ENCODE results near the gene SNX13. TPM values are rescaled to one million over a fixed set of nuclear protein-coding genes. Genes with fewer than 3 reads are reported as not detected.

SNX13 gene
- total and polyA plus RNA-seq, 8 donors, result 5.0 to 31.4 (median 25.0) TPM

DNA sequence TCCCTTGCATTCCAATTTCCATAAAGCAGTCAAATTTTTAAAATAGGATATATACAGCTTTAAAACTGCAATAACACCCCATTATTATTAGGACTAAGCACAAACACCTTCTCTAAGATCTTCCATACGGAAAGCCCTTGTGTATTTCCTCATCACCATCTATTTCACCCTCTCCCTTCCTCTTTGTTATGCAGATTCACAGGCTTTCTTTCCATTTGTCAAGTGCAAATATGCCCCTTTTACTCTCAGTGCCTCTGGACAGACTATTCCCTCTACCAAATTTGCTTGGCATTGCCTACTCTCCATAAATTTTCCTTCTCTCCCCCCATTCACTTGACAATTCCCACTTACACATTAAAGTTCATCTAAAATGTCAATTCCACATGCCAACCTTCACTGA lies 61.7 kb downstream of the SNX13 start:
- intact Hi-C loops (cut with DNase I), result no loop called here
- ATAC-seq (no peak), FAIRE-seq (no peak), DNase-seq (no peak)
- Histone ChIP-seq H3K4me3 (no peak overlapping the region), H3K27me3 (no peaks in the 10 kb centered on the region), H3K27ac (no peak overlapping the region), H3K4me1 (no peaks in the 10 kb centered on the region), H3K36me3 (peaks cover 0 to 10% (median 0%) of the 10 kb centered on the region in 3 donors), H3K9me3 (no peaks in the 10 kb centered on the region)
- WGBS, 2 donors, result 88% methylated on average over 1 of the region's 1 CpG
- TF ChIP-seq, protein P1, sequence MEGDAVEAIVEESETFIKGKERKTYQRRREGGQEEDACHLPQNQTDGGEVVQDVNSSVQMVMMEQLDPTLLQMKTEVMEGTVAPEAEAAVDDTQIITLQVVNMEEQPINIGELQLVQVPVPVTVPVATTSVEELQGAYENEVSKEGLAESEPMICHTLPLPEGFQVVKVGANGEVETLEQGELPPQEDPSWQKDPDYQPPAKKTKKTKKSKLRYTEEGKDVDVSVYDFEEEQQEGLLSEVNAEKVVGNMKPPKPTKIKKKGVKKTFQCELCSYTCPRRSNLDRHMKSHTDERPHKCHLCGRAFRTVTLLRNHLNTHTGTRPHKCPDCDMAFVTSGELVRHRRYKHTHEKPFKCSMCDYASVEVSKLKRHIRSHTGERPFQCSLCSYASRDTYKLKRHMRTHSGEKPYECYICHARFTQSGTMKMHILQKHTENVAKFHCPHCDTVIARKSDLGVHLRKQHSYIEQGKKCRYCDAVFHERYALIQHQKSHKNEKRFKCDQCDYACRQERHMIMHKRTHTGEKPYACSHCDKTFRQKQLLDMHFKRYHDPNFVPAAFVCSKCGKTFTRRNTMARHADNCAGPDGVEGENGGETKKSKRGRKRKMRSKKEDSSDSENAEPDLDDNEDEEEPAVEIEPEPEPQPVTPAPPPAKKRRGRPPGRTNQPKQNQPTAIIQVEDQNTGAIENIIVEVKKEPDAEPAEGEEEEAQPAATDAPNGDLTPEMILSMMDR (IDR thresholded peaks at IDR 0.05), result no peak

DNA sequence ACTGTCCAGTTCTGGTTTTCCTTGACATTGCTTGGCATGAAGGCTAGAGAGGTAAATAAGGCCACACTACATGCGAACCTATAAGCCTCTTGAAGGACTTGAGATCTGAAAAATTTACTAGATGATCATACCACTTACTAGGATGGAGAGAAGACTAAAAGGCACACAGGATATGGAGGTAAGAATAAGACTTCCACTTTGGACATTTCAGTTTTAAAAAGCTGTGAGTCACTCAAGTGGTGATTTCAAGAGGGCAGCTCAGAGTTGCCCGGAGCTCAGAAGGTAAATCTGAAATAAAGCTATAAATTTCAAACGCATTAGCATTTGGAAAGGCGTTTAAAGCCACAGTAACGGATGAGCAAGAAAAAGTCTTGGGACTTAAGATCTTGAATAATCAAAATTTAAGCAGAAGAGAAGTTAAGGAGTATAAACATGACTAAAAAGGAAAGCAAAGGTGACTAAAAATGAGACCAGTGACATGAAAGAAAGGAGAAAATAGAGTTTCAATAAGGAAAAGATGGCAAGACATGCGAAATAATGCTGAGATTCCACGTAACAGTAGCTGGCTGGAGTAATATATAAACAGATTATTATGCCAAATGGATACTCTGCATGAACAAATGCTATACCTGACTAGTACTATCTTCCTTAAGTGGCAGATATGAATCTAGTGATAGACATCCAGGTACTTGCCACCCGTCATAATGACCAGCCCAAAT lies 68.3 kb downstream of the SNX13 start:
- Histone ChIP-seq H3K27me3 (no peaks in the 10 kb centered on the region), H3K4me1 (no peaks in the 10 kb centered on the region), H3K9me3 (no peaks in the 10 kb centered on the region), H3K4me3 (no peak overlapping the region), H3K27ac (no peak overlapping the region), H3K36me3 (peaks cover 0 to 19% (median 0%) of the 10 kb centered on the region in 3 donors)
- intact Hi-C loops (cut with DNase I), result no loop called here
- 92 to 95% methylated on average over 8 of the region's 8 CpGs for WGBS, 2 donors
- DNase-seq (no peak), ATAC-seq (no peak), FAIRE-seq (no peak)
- TF ChIP-seq, protein P1 (IDR thresholded peaks at IDR 0.05), result no peak

DNA sequence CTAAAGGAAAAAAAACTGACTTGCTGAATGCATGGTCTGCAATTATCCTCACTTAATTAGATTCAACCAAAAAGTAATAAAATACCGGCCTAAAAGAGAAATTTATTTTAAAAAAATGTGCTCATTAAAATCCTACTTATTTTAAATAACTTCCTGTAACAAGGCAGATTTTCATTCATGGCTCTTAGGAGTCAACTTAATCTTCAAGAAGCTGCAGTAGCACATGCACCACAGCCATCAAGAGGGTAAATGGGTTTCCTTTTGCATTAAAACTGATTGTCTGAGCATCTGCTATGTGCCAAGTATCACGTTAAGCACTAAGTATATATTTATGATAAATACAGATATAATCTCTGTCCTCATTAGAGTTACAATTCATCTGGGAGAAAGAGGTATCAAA lies 69.9 kb downstream of the SNX13 start:
- Histone ChIP-seq H3K36me3 (peaks cover 0 to 21% (median 3%) of the 10 kb centered on the region in 3 donors), H3K9me3 (no peaks in the 10 kb centered on the region), H3K4me1 (no peaks in the 10 kb centered on the region), H3K27ac (no peak overlapping the region), H3K4me3 (no peak overlapping the region), H3K27me3 (no peaks in the 10 kb centered on the region)
- ATAC-seq (no peak), FAIRE-seq (no peak), DNase-seq (no peak)
- 79 to 88% methylated on average over 2 of the region's 2 CpGs for WGBS, 2 donors
- TF ChIP-seq, protein P1 (IDR thresholded peaks at IDR 0.05), result no peak
- intact Hi-C loops (cut with DNase I), result no loop called here

DNA sequence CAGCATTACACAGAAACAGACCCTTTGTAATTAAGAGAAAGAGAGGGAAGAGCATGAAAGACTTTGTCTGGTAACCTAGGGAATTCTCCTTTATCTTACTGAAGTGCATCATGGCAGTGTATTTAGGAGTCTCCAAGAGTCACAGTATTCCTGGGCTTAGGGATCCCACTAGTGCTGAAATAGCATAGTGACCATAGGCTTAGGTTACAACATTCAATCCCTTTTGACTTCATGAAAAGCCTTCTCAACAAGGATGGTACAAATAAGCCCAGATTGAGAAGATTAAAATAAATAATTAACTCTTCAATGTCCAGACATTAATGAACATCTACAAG lies 76.5 kb downstream of the SNX13 start:
- no peak for ATAC-seq
- no peaks in the 10 kb centered on the region for H3K4me1 ChIP-seq
- H3K4me3 ChIP-seq, result no peak overlapping the region
- no peaks in the 10 kb centered on the region for H3K27me3 ChIP-seq
- no peak for FAIRE-seq
- peaks cover 0 to 12% (median 7%) of the 10 kb centered on the region in 3 donors for H3K36me3 ChIP-seq
- DNase-seq, result no peak
- H3K27ac ChIP-seq, result no peak overlapping the region
- no peaks in the 10 kb centered on the region for H3K9me3 ChIP-seq
- intact Hi-C loops (cut with DNase I), result no loop called here
- TF ChIP-seq, protein P1 (IDR thresholded peaks at IDR 0.05), result no peak

DNA sequence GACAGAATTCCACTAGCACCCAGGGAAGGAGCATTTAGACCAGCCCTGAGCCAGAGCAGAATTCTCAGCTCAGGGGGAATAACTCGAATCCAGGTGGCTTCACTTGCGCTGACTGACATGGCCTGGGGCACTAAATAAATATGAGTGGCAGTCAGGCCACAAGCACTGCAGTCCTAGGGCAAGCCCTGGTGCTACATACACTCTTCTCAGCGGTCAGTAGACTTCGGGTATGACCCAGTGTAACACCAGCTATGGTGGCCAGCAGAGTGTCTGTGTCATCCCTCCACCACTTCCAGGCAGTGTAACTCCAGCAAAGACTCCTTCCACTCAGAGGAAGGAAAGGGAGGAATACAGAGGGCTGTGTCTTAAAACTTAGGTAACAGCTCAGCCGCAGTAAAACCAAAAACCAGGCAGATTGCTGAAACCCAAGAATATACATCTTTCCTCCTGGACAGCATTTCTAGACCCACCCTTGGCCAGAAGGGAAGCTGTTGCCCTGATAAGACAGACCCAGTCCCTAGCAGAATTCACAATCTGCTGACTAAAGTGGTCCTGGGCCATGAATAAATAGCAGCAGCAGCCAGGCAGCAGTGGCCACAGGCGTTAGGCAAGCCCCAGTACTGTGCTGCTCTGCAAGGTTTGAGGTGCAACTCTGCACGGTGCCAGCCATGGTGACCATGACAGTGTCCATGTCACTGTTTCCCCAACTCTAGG lies 77.0 kb downstream of the SNX13 start:
- no peak for DNase-seq
- Histone ChIP-seq H3K36me3 (peaks cover 0 to 11% (median 7%) of the 10 kb centered on the region in 3 donors), H3K9me3 (no peaks in the 10 kb centered on the region), H3K27ac (no peak overlapping the region), H3K27me3 (no peaks in the 10 kb centered on the region), H3K4me1 (no peaks in the 10 kb centered on the region), H3K4me3 (no peak overlapping the region)
- intact Hi-C loops (cut with DNase I), result no loop called here
- no peak for ATAC-seq
- TF ChIP-seq, protein P1 (IDR thresholded peaks at IDR 0.05), result no peak
- FAIRE-seq, result no peak
- 95 to 96% methylated on average over 7 of the region's 7 CpGs for WGBS, 2 donors

Measured in pancreas (tissue), 10 donors.